ENCODE data around the gene WDR1. TPM values are rescaled to one million over a fixed set of nuclear protein-coding genes. Genes with fewer than 3 reads are reported as not detected.

The WDR1 gene
- total RNA-seq, 1 experiment from 2014 or later = 383 TPM

GRCh38 chr4:10092481-10093270 is 23.9 kb downstream of the WDR1 start:
- no peak for DNase-seq (ENCODE audit: low spot score)
- in situ Hi-C loops (cut with HindIII; ENCODE audit: low sequenced_read_pairs) = no loop called here

- DNase-seq (ENCODE audit: low spot score) = no peak
- in situ Hi-C loops (cut with HindIII; ENCODE audit: low sequenced_read_pairs) = no loop called here
Measured at GRCh38 chr4:10091531-10092181, 24.9 kb downstream of the WDR1 start.

GRCh38 chr4:10090467-10091250 is 25.9 kb downstream of the WDR1 start:
- no peak for DNase-seq (ENCODE audit: low spot score)
- in situ Hi-C loops (cut with HindIII; ENCODE audit: low sequenced_read_pairs) = no loop called here

GRCh38 chr4:10089346-10089745 is 27.3 kb downstream of the WDR1 start:
- in situ Hi-C loops (cut with HindIII; ENCODE audit: low sequenced_read_pairs) = no loop called here
- DNase-seq (ENCODE audit: low spot score) = no peak

GRCh38 chr4:10088135-10089010 is 28.2 kb downstream of the WDR1 start:
- in situ Hi-C loops (cut with HindIII; ENCODE audit: low sequenced_read_pairs) = no loop called here
- DNase-seq (ENCODE audit: low spot score) = no peak

- in situ Hi-C loops (cut with HindIII; ENCODE audit: low sequenced_read_pairs) = no loop called here
- DNase-seq (ENCODE audit: low spot score) = no peak
Measured at GRCh38 chr4:10087152-10087791, 29.3 kb downstream of the WDR1 start.

GRCh38 chr4:10086506-10087120 is 30.0 kb downstream of the WDR1 start:
- in situ Hi-C loops (cut with HindIII; ENCODE audit: low sequenced_read_pairs) = no loop called here

GRCh38 chr4:10085828-10086505 is 30.6 kb downstream of the WDR1 start:
- in situ Hi-C loops (cut with HindIII; ENCODE audit: low sequenced_read_pairs) = no loop called here
- DNase-seq (ENCODE audit: low spot score) = no peak

More at GRCh38 chr4:10086506-10087120, 30.0 kb downstream of the WDR1 start:
- no peak for DNase-seq (ENCODE audit: low spot score)

GRCh38 chr4:10085386-10085785 is 31.2 kb downstream of the WDR1 start:
- no peak for DNase-seq (ENCODE audit: low spot score)
- in situ Hi-C loops (cut with HindIII; ENCODE audit: low sequenced_read_pairs) = no loop called here

- no peak for DNase-seq (ENCODE audit: low spot score)
- in situ Hi-C loops (cut with HindIII; ENCODE audit: low sequenced_read_pairs) = no loop called here
Measured at GRCh38 chr4:10084651-10085358, 31.8 kb downstream of the WDR1 start.

GRCh38 chr4:10083861-10084641 is 32.5 kb downstream of the WDR1 start:
- in situ Hi-C loops (cut with HindIII; ENCODE audit: low sequenced_read_pairs) = no loop called here
- no peak for DNase-seq (ENCODE audit: low spot score)

GRCh38 chr4:10083331-10083771 is 33.2 kb downstream of the WDR1 start:
- no peak for DNase-seq (ENCODE audit: low spot score)
- in situ Hi-C loops (cut with HindIII; ENCODE audit: low sequenced_read_pairs) = no loop called here

GRCh38 chr4:10082459-10083272 is 33.9 kb downstream of the WDR1 start:
- no peak for DNase-seq (ENCODE audit: low spot score)
- in situ Hi-C loops (cut with HindIII; ENCODE audit: low sequenced_read_pairs) = no loop called here

GRCh38 chr4:10082047-10082446 is 34.6 kb downstream of the WDR1 start:
- in situ Hi-C loops (cut with HindIII; ENCODE audit: low sequenced_read_pairs) = no loop called here
- no peak for DNase-seq (ENCODE audit: low spot score)

GRCh38 chr4:10081218-10081606 is 35.4 kb downstream of the WDR1 start:
- in situ Hi-C loops (cut with HindIII; ENCODE audit: low sequenced_read_pairs) = no loop called here
- DNase-seq (ENCODE audit: low spot score) = no peak
